Left renal pelvis (tissue), 4 donors: ENCODE data around the gene SND1. TPM values are rescaled to one million over a fixed set of nuclear protein-coding genes. Genes with fewer than 3 reads are reported as not detected.

ENCODE experiments used
- DNase-seq, 4 donors: peaks; one replicate each; pipeline ENCODE4 v3.0.0-alpha.2; 2013; ENCODE audit warnings: low read depth in 4 of 4, low spot score in 3 of 4
- polyA plus RNA-seq, 4 donors: library from polyadenylated mRNA; unstranded; fragments of 120-200 nt; gene quantifications; one replicate each; pipeline ENCODE4 v1.2.1, GENCODE V29; 2013; ENCODE audit not compliant: insufficient read length in 4 of 4

Gene SND1
- polyA plus RNA-seq, 4 donors = 129 to 161 (median 145) TPM

DNA sequence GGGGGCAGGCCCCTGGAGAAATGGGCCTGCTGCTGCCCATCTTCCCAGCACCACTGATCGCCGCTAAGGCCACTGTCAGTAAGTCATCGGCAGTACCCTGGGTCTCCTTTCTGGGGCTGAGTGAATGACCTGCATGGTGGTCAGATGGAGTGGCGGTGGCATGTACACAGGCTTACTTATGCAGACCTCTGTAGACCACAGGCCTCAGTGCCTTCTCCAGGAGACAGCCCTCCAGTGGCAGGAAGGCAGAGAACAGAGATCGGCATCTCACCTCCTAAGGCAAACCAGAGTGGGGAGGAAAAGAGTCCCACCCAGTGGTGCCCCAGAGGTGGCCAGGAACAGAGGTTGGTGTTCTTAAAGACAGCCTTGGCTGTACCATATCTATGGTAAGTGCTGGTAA, 402.0 kb downstream of the SND1 start:
- no peak for DNase-seq

DNA sequence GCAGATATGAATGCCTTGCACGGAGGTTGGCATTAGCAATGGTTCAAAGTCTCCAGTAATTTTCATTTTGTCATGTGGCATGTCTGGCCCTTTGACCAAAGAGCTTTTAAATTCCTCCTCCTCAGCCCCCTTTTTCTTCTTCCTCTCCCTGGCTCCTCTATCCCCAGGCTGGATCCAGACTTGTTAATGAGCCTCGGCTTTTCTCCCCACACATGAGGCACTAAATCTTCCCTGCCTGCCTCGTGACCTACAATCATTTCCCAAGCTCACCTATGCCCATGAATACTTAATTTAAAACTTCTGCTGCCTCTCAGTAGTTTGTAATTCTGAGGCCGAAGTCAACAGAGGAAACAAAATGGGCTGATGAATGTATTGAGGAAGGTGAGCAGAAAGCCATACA, 402.5 kb downstream of the SND1 start:
- no peak for DNase-seq

DNA sequence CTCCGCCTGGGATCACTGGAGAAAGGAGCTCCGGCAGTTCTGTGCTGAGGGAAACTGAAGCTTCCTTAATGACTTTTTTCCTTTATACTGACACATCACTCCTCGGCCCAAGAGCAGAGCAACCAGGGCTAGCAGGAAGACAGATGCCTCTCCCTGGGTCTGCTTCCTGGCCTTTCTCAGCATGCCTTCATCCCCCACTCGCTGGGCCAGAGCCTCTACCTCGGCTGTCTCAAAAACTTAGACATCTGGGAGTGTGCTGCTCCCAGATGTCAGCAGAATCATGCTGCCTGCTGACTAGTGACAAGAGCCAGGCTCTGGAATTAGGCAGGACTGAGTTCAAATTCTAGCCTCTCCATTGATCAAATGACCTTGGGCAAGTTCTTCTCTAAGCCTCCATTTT, 403.6 kb downstream of the SND1 start:
- DNase-seq = no peak

DNA sequence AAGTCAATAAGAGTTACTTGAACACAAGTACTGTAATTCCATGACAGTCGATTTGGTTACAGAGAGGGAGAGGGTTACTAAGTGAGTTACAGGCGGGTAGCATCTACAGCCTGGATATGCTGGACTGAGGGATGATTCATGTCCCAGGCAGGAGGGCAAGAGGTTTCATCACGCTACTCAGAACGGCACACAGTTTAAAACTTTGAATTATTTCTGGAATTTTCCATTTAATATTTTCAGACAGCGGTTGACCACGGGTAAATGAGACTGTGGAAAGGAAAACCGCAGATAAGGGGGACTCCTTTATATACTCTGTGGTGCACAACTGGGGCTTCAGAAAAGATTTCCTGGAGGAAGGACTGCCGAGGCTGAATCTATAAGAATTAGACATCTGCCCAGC, 404.9 kb downstream of the SND1 start:
- no peak for DNase-seq

DNA sequence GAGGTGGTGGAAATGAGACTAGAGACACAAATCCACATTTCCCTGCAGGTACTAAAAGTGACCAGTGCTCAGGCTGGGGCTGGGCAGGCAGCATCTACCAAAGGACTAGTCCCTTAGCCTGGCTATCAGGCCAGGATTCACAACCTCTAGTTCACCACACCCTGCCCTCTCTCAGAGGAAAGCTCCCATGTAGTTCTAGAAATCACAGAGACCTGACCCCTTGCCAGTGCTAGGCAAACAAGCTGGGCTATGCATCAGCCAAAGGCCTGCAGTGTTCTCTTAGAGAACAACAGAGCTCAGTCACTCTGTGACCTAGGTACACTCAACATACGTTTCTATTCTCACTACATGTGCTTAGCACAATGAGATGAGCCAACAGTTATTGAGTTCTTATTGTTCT, 405.9 kb downstream of the SND1 start:
- no peak for DNase-seq

DNA sequence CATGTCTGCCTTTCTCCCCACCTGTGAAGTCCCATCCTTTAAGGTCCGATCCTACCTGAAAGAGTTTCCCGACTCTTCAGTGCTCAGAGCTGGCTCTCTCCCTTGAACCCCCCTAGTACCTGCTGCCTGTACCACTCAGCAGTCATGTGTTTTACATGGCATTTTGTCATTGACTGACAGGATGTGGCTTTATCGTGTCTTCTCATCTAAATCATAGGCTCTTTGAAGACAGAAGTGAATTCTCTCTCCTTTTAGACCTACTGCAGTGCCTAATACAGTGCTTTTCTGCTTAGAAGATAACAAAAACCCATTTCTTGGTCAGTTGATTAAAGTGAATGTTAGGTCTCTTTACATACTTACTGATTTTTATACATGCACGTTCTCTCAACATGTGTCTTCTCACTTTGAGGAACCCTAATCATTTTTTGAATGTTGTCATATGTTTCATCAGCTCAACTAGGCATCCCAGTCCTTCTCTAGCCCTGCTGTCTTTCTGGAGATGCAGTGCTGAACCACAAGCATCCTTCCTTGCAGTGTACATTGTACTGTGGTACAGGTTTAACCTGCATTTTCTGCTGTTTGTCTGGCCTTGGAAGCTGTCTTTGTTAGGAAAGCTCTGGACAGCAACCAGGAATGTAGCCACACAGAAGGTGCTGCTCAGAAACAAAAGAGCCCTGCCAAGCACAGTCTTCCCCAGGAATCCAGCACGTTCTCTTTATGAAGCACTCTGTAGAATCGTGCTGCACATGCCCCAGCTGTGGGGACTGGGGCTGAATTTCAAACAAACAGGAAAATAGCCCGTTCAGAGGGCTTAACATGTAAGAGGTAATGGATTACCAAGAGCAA, 407.4 kb downstream of the SND1 start:
- DNase-seq = no peak

DNA sequence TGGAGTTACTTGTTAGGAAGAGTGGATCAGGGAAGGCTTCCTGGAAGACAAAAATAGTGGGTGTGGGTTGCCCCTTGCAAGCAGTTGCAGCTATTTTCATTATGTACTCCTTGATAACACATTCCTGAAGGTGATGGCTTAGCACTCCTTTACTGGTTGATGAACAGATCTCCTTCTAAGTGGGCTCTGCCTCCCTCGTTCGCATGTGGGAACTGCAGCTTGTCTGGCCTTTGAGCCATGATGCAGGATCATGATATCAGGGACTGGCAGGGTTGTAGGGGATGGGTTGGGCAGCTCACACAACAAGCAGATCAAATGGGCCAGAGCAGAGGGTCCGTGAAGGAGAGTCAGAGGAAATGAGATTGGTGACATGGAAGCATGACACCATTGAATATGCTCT, 408.0 kb downstream of the SND1 start:
- DNase-seq = no peak

DNA sequence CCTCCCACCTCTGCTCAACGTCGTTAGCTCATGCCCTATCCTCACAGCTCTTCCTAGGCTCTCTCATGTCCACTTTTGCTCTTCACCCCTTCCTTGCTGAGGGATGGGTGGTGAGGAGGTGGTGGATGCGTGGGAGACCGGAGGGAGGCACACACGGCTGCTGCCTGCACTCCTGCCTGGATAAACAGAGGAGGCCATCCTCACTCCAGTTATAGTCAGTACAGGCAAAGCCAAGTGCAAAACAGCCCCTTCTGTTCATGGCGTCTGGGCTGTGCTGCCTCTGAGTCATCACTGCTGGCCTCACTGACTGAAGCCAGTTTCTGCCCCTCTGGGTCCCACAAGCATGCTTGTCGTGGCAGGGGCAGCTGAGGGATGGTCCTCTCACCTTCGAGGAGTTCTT, 411.1 kb downstream of the SND1 start:
- no peak for DNase-seq

DNA sequence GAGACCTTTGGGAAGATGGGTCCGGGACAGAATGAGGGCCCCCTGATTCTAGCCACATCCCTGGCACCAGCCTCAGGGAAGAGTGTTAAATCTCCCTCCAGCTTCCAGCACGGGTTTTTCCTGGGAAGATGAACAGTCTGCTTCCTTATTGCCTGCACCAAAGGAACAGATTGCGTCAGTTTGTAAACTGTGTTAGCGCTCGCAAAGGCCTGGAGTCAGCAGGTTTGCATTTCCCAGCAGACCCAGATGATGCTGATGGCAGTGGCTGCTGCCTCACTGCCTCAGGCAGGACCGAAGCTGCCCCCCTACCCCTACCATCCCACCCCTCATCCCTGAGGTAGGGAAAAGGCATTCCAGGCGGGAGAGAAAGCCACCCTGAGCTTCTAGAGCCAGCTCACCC, 413.9 kb downstream of the SND1 start:
- DNase-seq = no peak

DNA sequence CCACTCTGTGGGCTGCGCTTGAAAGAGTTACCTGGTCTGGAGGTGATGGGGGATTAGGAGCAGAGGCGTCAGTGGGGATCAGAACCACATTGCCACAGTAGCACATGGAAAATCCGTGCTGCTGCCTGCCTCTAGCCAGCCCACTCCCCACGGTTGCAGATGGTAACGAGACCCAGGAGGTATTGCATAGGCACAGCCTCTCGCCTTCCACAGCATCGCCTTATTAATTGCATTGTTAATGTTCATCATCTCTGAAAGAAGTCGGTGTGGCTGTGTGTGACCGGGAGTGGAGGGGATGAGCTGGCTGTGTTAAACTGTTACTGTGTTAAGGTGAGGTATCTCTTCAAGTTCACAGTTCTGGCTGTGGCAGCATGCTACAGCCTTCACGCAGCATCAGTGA, 414.4 kb downstream of the SND1 start:
- no peak for DNase-seq

DNA sequence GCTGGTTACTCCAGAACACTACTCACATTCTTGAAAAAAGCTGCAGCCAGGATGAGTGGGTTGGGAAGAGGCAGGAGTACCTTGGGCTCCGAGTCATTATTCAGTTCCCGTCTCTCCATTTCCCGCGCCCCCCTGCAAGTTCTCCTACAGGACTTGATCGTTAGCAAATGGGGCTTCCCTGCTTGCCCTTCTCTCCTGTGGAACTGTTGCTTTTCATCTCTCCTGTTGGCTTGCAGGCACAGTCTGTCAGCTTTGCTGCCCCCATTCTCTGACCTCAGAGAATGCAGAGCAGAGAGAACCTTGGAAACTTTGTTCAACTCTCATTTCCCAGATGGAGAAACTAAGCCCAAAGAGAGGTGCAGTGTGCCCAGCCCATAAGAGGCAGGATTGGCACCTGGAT, 414.9 kb downstream of the SND1 start:
- DNase-seq = no peak

DNA sequence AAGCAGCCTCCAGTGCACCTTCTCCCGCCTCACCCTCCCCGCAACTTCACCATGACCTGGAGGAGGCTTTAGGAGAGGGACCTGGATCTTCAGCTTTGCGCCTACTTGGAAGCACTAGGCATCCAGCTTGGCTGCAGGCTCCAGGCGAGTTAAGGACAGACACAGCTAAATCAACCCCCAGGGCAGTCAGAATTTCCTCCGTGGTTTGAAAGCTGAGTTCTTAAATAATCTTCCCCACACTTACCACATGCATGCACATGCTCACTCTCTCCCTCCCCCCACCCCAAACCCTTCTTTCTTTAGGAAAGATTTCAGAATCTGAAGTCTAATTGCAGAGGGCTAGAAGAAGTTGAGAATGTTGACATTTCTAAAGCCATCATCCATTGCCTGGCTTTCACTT, 416.0 kb downstream of the SND1 start:
- DNase-seq = no peak

DNA sequence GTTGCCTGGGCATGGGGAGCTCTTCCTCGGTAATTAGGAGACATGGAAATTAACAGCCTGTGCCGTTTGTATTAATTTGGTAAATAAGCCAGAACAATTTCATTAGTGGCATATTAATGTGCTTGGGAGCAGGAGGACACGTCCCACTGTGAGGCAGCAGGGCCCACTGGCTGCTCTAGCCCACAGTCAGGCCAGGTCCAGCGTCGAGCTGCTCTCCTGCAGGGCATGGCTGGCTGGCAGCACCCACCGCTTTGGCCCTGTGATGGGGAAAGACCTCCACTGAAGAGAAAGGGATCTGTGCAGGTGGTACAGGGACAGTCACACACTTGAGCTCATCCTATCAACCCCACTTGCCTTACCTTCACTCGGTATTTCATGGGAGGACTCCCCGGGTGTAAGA, 416.8 kb downstream of the SND1 start:
- no peak for DNase-seq

DNA sequence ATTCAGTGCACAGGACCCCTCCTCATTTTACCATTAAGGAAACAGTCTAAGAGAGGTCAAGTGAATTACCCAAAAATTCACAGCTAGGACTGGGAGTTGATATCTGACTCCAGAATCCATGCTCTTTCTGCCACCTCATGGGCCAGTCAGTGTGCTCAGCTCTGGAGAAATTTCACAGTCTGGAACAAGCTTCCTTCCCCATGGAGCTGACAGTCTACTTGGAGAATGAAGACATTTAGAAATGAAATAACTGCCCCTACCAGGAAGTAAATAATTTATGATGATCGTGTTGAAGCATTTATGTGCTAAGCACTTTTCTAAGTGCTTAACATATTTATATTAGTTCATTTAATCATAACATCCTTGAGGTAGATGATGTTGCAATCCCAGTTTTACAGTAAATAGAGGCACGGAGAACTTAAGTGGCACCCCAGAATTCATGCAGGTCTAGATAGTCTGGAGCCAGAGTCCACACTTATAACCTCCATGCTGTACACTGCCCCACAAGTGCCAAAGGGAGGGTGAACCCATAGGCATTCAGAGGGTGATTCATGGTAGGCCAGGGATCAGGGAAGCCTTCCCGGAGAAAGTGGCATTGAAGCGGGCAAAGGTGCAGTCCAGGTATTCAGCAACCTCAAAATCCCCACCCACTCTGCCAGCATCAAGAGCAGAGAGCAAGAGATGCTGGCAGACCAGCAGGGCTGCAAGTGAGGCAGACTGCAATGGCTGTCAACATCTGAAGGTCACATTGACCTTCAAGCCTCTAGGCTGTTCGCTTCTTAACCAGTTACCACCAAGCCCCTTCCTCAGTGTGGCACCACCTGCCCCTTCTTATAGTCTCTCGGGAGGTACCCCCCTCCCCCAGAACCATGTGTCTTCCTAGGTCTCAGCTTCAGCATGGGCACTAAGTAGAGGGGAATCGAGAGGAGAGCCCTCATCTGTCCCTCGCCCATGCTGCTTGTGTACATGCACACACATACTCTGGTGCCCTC, 417.7 kb downstream of the SND1 start:
- DNase-seq = no peak

DNA sequence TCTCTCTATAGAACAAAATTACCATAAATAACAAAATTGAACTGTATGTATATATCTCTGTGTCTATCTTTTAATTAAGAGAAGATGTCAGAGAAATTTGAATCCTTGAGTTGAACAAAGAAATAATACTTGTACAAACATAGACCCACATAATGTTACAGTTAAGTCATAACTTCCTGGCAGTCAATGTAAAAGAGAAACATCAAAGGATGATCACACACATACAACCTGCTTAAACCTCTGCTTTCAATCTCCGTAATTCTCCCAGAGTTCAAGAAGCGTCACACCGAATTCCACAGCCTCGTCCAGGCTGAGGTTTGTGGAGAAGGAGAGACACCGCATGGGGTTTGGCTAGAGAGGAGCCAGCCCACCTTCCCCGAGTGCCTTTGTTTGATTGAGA, 419.4 kb downstream of the SND1 start:
- no peak for DNase-seq

DNA sequence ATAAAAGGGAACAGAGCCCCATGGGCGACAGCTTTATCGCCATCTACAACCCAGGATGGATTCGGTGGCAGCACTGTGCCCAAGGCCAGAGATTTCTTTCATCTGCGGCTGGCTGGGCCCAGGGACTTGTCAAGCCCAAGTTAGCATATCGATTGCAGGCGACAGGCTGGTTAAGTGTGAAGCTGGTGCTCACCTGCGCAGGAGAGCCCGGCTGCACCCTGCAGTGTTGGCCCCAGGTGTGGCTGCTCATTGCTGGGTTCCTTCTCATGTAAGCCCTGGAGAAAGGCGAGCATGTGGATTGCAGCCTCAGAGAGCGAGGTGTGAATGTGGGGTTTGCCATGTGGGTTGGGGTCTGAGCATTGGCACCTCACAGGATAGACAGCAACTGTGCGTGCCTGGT, 419.8 kb downstream of the SND1 start:
- no peak for DNase-seq

DNA sequence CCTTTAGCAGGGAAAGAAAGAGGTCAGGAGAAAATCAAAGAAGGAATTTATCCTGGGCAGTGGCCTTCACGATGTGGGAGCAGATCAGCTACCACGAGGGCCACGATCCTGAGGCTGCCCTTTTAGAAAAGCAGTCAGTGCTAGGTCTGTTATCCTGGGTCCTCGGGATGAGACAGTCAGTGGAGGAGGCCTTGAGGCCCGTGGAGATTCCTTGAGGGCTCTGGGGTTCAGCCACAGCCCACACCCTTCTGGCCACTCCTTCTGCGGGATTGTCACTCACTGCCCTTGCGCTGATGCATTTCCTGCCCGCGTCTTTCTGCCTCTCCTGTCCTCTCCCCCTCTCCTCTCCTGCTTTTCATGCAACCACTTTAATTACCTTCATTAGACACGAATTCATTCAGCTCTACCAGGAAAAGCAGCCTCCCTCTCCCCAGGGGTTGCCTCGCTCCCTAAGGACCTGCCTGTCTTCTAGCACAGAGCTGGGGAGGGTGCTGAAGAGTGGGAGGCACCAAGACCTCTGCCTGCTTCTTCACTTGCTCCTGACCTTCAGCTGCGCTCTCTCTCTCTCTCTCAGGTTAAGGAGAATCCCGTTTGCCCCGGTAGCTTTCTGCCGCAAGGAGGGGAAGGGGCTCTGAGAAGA, 421.8 kb downstream of the SND1 start:
- no peak for DNase-seq

DNA sequence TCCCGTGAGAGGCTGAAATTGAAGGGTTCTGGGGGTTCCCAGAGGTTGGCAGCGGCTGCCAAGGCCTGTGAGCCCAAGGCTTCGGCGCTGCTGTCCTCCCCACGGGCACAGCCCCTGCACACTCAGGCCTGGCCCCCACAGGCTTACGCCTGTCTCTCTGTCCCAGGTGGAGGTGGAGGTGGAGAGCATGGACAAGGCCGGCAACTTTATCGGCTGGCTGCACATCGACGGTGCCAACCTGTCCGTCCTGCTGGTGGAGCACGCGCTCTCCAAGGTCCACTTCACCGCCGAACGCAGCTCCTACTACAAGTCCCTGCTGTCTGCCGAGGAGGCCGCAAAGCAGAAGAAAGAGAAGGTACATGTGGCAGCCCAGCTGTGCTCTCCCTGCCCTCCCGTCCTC, 422.3 kb downstream of the SND1 start:
- DNase-seq = no peak

DNA sequence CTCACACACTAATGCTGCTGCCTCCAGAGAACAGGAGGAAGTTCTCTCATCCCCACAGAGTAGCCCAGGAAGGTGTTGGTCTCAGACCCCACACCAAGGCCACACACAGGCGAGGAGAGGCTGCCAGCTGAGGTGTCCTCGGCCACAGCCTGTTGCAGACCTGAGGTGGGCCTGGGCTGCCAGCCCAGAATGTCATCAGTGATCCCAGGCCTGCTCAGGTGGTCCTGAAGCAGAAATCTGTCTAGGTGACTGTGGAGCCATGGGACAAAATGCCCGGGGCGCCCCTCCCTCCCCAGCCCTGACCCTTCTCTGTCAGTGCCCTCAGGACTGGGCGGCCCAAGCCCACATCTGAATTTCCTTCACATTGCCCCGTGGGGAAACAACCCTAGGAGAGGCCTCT, 422.7 kb downstream of the SND1 start:
- DNase-seq = no peak

DNA sequence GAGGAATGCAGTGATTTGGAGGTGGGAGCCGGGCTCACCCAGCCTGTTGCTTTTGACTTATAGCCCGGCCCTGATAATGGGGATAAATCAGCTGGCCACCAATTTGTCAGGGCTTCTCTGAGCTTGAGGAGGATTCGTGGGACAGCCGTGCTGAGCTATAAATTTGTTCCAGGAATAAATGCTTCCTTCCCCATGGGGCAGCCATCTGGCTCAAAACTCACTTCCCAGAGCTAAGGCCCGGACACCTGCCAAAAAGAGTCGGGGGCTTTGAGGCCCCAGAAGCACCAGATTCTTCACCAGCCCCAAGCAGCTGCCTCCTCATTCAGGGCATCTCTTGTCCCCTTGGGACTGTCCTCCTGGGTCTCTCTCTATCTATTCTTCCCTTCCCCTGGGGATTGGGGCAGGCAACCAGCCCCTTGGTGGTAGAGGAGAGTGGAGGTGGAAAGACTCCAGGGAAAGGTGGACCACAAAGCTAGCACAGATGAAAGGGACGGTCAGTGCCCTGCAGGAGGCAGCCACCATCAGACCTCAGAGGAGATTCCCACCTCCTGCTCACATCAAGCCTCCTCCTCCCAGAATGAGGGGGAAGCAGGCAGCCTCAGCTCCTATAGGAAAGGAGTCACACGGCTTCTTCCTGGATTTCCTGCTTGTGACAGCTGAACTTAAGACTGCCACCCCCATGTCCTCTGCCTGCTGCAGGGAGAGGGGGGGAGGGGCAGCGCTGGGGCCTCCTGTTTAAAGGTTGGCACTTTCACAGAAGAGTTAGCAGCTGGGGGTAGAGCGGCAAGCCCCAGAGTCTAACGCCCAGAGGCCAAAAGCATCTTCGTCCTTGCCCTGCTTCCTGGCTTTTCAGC, 423.5 kb downstream of the SND1 start:
- DNase-seq = peak in 1 of 4 donors; percentile 27
